CD14-positive monocyte (primary cell): ENCODE measurements around the gene RBMS1. TPM values are rescaled to one million over a fixed set of nuclear protein-coding genes. Genes with fewer than 3 reads are reported as not detected.

Experiments used
- DNase-seq, 3 donors: peaks; one replicate each; pipeline ENCODE4 v3.0.0-alpha.2; 2011 to 2022
- H2AFZ ChIP-seq: 2 replicates; pipeline ENCODE4 v1.6.0; 2012; ENCODE audit warnings: mild to moderate bottlenecking, low read depth, low read length, inconsistent platforms; ENCODE audit not compliant: insufficient read depth, poor library complexity, severe bottlenecking
- H3K27ac ChIP-seq, 2 donors: 1 replicate in 1 of 2; 2 replicates in 1 of 2; pipeline ENCODE4 v1.5.1; 2012 to 2013; ENCODE audit warnings: low read length in 2 of 2, control low read depth in 1 of 2, inconsistent platforms in 1 of 2, low read depth in 1 of 2, mild to moderate bottlenecking in 1 of 2
- H3K27me3 ChIP-seq, 2 donors: one replicate each; pipeline versions ENCODE4 v1.6.0 to v1.6.1; 2011 to 2013; ENCODE audit warnings: low read length in 2 of 2; ENCODE audit not compliant: control insufficient read depth in 2 of 2, insufficient read depth in 2 of 2
- H3K36me3 ChIP-seq, 2 donors: replicated peaks in 1 of 2; 1 replicate in 1 of 2; 2 replicates in 1 of 2; pipeline versions ENCODE4 v1.5.1 to v1.6.1; 2012 to 2013; ENCODE audit warnings: low read length in 2 of 2, control low read depth in 1 of 2, inconsistent platforms in 1 of 2, mild to moderate bottlenecking in 1 of 2; ENCODE audit not compliant: insufficient read depth in 2 of 2, control insufficient read depth in 1 of 2
- H3K4me1 ChIP-seq, 2 donors: 1 replicate in 1 of 2; 2 replicates in 1 of 2; pipeline versions ENCODE4 v1.5.1 to v1.6.1; 2012 to 2013; ENCODE audit warnings: low read length in 2 of 2, control low read depth in 1 of 2, inconsistent platforms in 1 of 2, mild to moderate bottlenecking in 1 of 2, moderate library complexity in 1 of 2; ENCODE audit not compliant: insufficient read depth in 2 of 2, control insufficient read depth in 1 of 2
- H3K4me2 ChIP-seq: replicated peaks from 2 replicates; pipeline ENCODE3; 2012; ENCODE audit warnings: low read length, moderate library complexity, mild to moderate bottlenecking; ENCODE audit not compliant: poor library complexity, severe bottlenecking; ENCODE audit errors: extremely low read depth
- H3K4me3 ChIP-seq, 3 experiments: fragments of 200-600 bp in 1 of 3; sonication (generic) in 1 of 3; replicated peaks in 1 of 3; 1 replicate in 2 of 3; 2 replicates in 1 of 3; pipeline ENCODE4 v1.5.1; 2011 to 2013; ENCODE audit warnings: low read length in 3 of 3, mild to moderate bottlenecking in 3 of 3, control low read depth in 2 of 3, low read depth in 2 of 3, inconsistent platforms in 1 of 3, moderate library complexity in 1 of 3
- H3K79me2 ChIP-seq: 2 replicates; pipeline ENCODE4 v1.6.0; 2012; ENCODE audit warnings: mild to moderate bottlenecking, control low read depth, inconsistent platforms, low read length, moderate library complexity; ENCODE audit not compliant: insufficient read depth
- H3K9ac ChIP-seq: 2 replicates; pipeline ENCODE4 v1.6.0; 2017; ENCODE audit warnings: low read length, mild to moderate bottlenecking; ENCODE audit not compliant: insufficient read depth, poor library complexity, severe bottlenecking
- H3K9me3 ChIP-seq, 2 donors: replicated peaks in 1 of 2; 1 replicate in 1 of 2; 2 replicates in 1 of 2; pipeline versions ENCODE4 v1.5.1 to v1.6.1; 2012 to 2013; ENCODE audit warnings: low read length in 2 of 2, control low read depth in 1 of 2; ENCODE audit not compliant: control insufficient read depth in 1 of 2, insufficient read depth in 1 of 2
- H4K20me1 ChIP-seq: 2 replicates; pipeline ENCODE4 v1.6.0; 2012; ENCODE audit warnings: mild to moderate bottlenecking, low read length, control low read depth, moderate library complexity; ENCODE audit not compliant: insufficient read depth
- H3K27ac Mint-ChIP-seq, 7 donors: one replicate each; pipeline ENCODE4 v1.8.0; 2020; ENCODE audit warnings: mild to moderate bottlenecking in 7 of 7, mixed read lengths in 7 of 7, moderate library complexity in 6 of 7, inconsistent platforms in 2 of 7
- H3K27me3 Mint-ChIP-seq, 3 donors: one replicate each; pipeline ENCODE4 v1.8.0; 2021 to 2022; ENCODE audit warnings: low read depth in 3 of 3, mild to moderate bottlenecking in 3 of 3, mixed read lengths in 3 of 3, moderate library complexity in 3 of 3, inconsistent platforms in 1 of 3
- H3K36me3 Mint-ChIP-seq, 2 donors: one replicate each; pipeline ENCODE4 v1.8.0; 2020; ENCODE audit warnings: mixed read lengths in 2 of 2, inconsistent platforms in 1 of 2, mild to moderate bottlenecking in 1 of 2
- H3K4me1 Mint-ChIP-seq: one replicate; pipeline ENCODE4 v1.8.0; 2020; ENCODE audit warnings: mild to moderate bottlenecking, mixed read lengths
- H3K4me3 Mint-ChIP-seq, 2 donors: one replicate each; pipeline ENCODE4 v1.8.0; 2020; ENCODE audit warnings: mild to moderate bottlenecking in 2 of 2, mixed read lengths in 2 of 2, moderate library complexity in 1 of 2
- H3K9me3 Mint-ChIP-seq, 7 donors: one replicate each; pipeline ENCODE4 v1.8.0; 2020 to 2022; ENCODE audit warnings: mixed read lengths in 7 of 7, mild to moderate bottlenecking in 6 of 7, moderate library complexity in 6 of 7, inconsistent platforms in 2 of 7
- WGBS: methylation state at CpG from one replicate; pipeline ENCODE4 v1.1.5; 2013; ENCODE audit warnings: missing lambda C conversion rate; ENCODE audit not compliant: insufficient coverage; 5-methylcytosine and 5-hydroxymethylcytosine counted together
- intact Hi-C, 2 donors: fragments of 100-400 bp; cut with micrococcal nuclease; formaldehyde crosslinking; loops; one replicate each; pipeline versions ENCODE4 v1.15.0 to v1.15.1; 2023
- polyA plus RNA-seq, 3 donors: library from polyadenylated mRNA; depleted of rRNA in 1 of 3; unstranded in 2 of 3; stranded (reverse) in 1 of 3; fragments of 300-500 nt in 2 of 3; fragments of >200 nt in 1 of 3; fragmentation: Illumina TruSeq in 2 of 3; gene quantifications; 1 replicate in 2 of 3; 2 replicates in 1 of 3; pipeline ENCODE4 v1.2.3, GENCODE V29; 2012 to 2021
- TF ChIP-seq, protein P1 (sequence below): fragments of 200-600 bp; IDR thresholded peaks from one replicate; pipeline ENCODE4 v1.8.0; 2022; ENCODE audit warnings: antibody characterized with exemption, mild to moderate bottlenecking

RBMS1 gene
- polyA plus RNA-seq, 3 donors, result 88.2 to 91.2 (median 89.4) TPM

- no peak overlapping the region for H3K4me3 Mint-ChIP-seq
- no peak overlapping the region for H3K9ac ChIP-seq
- no peaks in the 10 kb centered on the region for H3K9me3 ChIP-seq
- no peaks in the 10 kb centered on the region for H3K27me3 ChIP-seq
- H3K4me1 ChIP-seq, result no peaks in the 10 kb centered on the region
- H3K4me3 ChIP-seq, result no peak overlapping the region
- H3K27ac Mint-ChIP-seq, result peak overlapping the region in 2 of 7 donors; percentile 1 to 8
- TF ChIP-seq, protein P1, sequence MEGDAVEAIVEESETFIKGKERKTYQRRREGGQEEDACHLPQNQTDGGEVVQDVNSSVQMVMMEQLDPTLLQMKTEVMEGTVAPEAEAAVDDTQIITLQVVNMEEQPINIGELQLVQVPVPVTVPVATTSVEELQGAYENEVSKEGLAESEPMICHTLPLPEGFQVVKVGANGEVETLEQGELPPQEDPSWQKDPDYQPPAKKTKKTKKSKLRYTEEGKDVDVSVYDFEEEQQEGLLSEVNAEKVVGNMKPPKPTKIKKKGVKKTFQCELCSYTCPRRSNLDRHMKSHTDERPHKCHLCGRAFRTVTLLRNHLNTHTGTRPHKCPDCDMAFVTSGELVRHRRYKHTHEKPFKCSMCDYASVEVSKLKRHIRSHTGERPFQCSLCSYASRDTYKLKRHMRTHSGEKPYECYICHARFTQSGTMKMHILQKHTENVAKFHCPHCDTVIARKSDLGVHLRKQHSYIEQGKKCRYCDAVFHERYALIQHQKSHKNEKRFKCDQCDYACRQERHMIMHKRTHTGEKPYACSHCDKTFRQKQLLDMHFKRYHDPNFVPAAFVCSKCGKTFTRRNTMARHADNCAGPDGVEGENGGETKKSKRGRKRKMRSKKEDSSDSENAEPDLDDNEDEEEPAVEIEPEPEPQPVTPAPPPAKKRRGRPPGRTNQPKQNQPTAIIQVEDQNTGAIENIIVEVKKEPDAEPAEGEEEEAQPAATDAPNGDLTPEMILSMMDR, result no peak
- H3K4me2 ChIP-seq, result no peak overlapping the region
- H3K27me3 Mint-ChIP-seq, result no peaks in the 10 kb centered on the region
- peaks cover 0 to 1% (median 0%) of the 10 kb centered on the region in 7 donors for H3K9me3 Mint-ChIP-seq
- peaks cover 76 to 90% of the 10 kb centered on the region in 2 donors for H3K36me3 ChIP-seq
- no CpG with 5 or more reads among the region's 1 CpG for WGBS
- intact Hi-C loops, result no loop called here
- no peak overlapping the region for H2AFZ ChIP-seq
- peaks cover 66 to 83% of the 10 kb centered on the region in 2 donors for H3K36me3 Mint-ChIP-seq
- H3K27ac ChIP-seq, result peak overlapping the region in 1 of 2 donors; percentile 46
- DNase-seq, result no peak
- H3K79me2 ChIP-seq, result no peaks in the 10 kb centered on the region
- peaks cover 51% of the 10 kb centered on the region for H4K20me1 ChIP-seq
- peaks cover 14% of the 10 kb centered on the region for H3K4me1 Mint-ChIP-seq
Observed at GRCh38 chr2:160300203-160300602, 193.4 kb downstream of the RBMS1 start.

DNA sequence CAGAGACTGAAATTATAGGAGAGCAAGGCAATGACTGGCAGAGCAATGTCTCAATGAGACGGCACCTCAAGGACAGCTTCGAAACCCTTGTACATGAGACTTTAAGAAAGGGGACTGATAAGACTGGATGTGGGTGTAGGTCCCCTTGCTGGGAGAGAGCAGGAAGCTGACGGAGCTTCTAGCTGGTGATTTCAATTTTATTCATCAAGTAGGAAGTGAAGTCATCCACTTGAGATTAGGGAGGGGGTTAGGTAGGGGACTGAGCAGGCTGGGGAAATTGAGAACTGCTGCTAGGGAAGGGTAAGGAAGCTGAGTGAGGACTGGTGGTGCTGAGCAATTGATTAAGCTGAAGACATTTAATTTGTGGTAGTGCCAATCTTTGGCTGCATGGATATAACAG, 194.1 kb downstream of the RBMS1 start:
- TF ChIP-seq, protein P1, result no peak
- Mint-ChIP-seq H3K27ac (peak overlapping the region in 5 of 7 donors; percentile 1 to 48 (median 12)), H3K36me3 (peaks cover 67 to 81% of the 10 kb centered on the region in 2 donors), H3K27me3 (no peaks in the 10 kb centered on the region), H3K4me1 (peaks cover 20% of the 10 kb centered on the region), H3K9me3 (peaks cover 0 to 1% (median 0%) of the 10 kb centered on the region in 7 donors), H3K4me3 (no peak overlapping the region)
- 71% methylated on average over 3 of the region's 3 CpGs for WGBS
- Histone ChIP-seq H3K4me3 (no peak overlapping the region), H3K27ac (peak overlapping the region in 1 of 2 donors; percentile 46), H3K79me2 (no peaks in the 10 kb centered on the region), H3K27me3 (no peaks in the 10 kb centered on the region), H3K4me2 (no peak overlapping the region), H3K9ac (no peak overlapping the region), H3K9me3 (no peaks in the 10 kb centered on the region), H3K4me1 (peaks cover 3% of the 10 kb centered on the region in 2 donors), H3K36me3 (peaks cover 76 to 89% of the 10 kb centered on the region in 2 donors), H4K20me1 (peaks cover 55% of the 10 kb centered on the region), H2AFZ (no peak overlapping the region)
- intact Hi-C loops, result no loop called here
- DNase-seq, result no peak
